GM23338 (cell line): Measurements from ENCODE around the gene PDF. TPM values are rescaled to one million over a fixed set of nuclear protein-coding genes. Genes with fewer than 3 reads are reported as not detected.

ENCODE experiments used
- polyA plus RNA-seq: library from polyadenylated mRNA; unstranded; fragments of >200 nt; fragmentation: Nextera tagmentation; extraction: Ambion mirVana; gene quantifications from 2 replicates; pipeline ENCODE4 v1.2.1, GENCODE V29; 2016
- total RNA-seq: library from RNA; depleted of rRNA; stranded (reverse); fragments of >200 nt; shearing (Covaris generic); gene quantifications from 2 replicates; pipeline ENCODE4 v1.2.3, GENCODE V29; 2014; rRNA removed

Gene PDF
- total and polyA plus RNA-seq, 2 experiments from 2014 or later = 18.8 to 43.4 TPM

Other genes starting within 250 kb of the PDF start
- gene HAS3, start 224.9 kb downstream of the PDF start, total RNA-seq = 54.9 and 56.7 TPM in 2 replicates
- gene HAS3, start 224.9 kb downstream of the PDF start, polyA plus RNA-seq = 7.3 TPM in 2 replicates
- 147 and 155 TPM in 2 replicates for gene CHTF8, start 198.0 kb downstream of the PDF start, total RNA-seq
- gene CHTF8, start 198.0 kb downstream of the PDF start, polyA plus RNA-seq = 24.4 and 25.5 TPM in 2 replicates
- gene UTP4, start 197.9 kb downstream of the PDF start, total RNA-seq = 66.6 and 76.7 TPM in 2 replicates
- gene UTP4, start 197.9 kb downstream of the PDF start, polyA plus RNA-seq = 63.2 TPM in 2 replicates
- gene SNTB2, start 143.4 kb downstream of the PDF start, total RNA-seq = 18.8 and 42.7 TPM in 2 replicates
- 4.8 and 6.2 TPM in 2 replicates for gene SNTB2, start 143.4 kb downstream of the PDF start, polyA plus RNA-seq
- 25.2 and 32.7 TPM in 2 replicates for gene VPS4A, start 19.2 kb downstream of the PDF start, total RNA-seq
- gene VPS4A, start 19.2 kb downstream of the PDF start, polyA plus RNA-seq = 28.8 and 29.1 TPM in 2 replicates
- 55.7 and 79.9 TPM in 2 replicates for gene COG8, start 9.0 kb upstream of the PDF start, total RNA-seq
- gene COG8, start 9.0 kb upstream of the PDF start, polyA plus RNA-seq = 18.2 and 21.4 TPM in 2 replicates
- 30.4 and 32.7 TPM in 2 replicates for gene NIP7, start 9.2 kb upstream of the PDF start, total RNA-seq
- 42.9 and 47.4 TPM in 2 replicates for gene NIP7, start 9.2 kb upstream of the PDF start, polyA plus RNA-seq
- gene TMED6, start 21.2 kb upstream of the PDF start, total RNA-seq = not detected in 2 replicates
- gene TMED6, start 21.2 kb upstream of the PDF start, polyA plus RNA-seq = 0.29 and 1.3 TPM in 2 replicates
- 28.9 and 33.0 TPM in 2 replicates for gene TERF2, start 55.4 kb upstream of the PDF start, total RNA-seq
- gene TERF2, start 55.4 kb upstream of the PDF start, polyA plus RNA-seq = 10.8 and 11.4 TPM in 2 replicates
- gene CYB5B, start 94.0 kb upstream of the PDF start, total RNA-seq = 65.4 and 72.0 TPM in 2 replicates
- 100 and 110 TPM in 2 replicates for gene CYB5B, start 94.0 kb upstream of the PDF start, polyA plus RNA-seq
- 27.0 and 31.9 TPM in 2 replicates for gene NFAT5, start 235.4 kb upstream of the PDF start, total RNA-seq
- gene NFAT5, start 235.4 kb upstream of the PDF start, polyA plus RNA-seq = 10.6 and 12.6 TPM in 2 replicates